ENCODE results near the gene SSU72. TPM values are rescaled to one million over a fixed set of nuclear protein-coding genes. Genes with fewer than 3 reads are reported as not detected.
A peak's percentile ranks its signal among the peaks of the same experiment; 100 is the strongest.

The SSU72 gene
- total RNA-seq, 6 experiments from 2014 or later, result 46.6 to 72.6 (median 63.8) TPM

DNA sequence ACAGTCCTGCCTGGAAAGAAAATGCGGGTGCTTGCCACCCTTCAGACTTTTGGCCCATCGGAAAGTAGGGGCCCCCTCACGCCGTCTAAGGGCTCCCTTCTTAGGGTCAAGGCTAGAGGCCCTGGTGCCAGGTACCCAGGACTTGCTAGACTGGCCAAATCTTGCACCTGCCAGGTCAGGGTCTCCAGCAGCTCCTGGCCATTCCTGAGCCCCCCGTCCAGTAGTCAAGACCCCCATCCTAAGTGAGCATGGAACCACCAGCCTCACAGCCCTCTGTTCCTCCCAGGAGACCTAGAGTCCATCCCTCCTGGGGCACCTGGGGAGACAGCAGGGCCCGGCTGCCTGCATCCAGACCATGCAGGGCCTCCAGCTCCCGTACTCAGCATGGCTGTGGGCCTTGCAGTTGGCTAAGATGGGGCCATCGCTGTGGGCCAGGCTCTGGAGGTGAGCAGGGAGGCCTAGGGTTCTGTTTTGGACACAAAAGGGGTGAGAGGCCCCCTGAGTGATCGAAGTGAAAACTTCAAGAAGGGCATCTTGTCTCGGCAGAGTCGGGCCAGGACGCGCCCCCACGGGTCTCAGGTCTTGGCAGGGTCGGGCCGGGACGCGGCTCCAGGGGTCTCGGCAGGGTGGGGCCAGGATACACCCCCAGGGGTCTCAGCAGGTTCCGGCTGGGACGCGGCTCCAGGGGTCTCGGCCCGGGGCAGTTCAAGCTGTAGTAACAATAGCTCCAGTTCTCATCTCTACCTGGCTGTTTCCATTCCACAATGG lies 19.4 kb upstream of the SSU72 start:
- H3K27me3 ChIP-seq, result peaks cover 0 to 4% of the 10 kb centered on the region in 2 donors
- whole genome bisulfite sequencing (ENCODE audit: insufficient coverage, low coverage, low lambda C conversion rate, missing lambda C conversion rate), result 62% methylated on average over 6 of the region's 24 CpGs
- no peak for TF ChIP-seq CTCF (IDR thresholded peaks at IDR 0.05)
- no peak for TF ChIP-seq POLR2A (IDR thresholded peaks at IDR 0.05)
- H3K4me1 ChIP-seq, result no peaks in the 10 kb centered on the region
- intact Hi-C loops (cut with DNase I), result no loop called here
- H3K27ac ChIP-seq, result no peak overlapping the region
- H3K36me3 ChIP-seq, result no peaks in the 10 kb centered on the region
- no peak overlapping the region for H3K4me3 ChIP-seq
- DNase-seq (no peak), ATAC-seq (peak in 2 of 4 donors; percentile 10 to 14)
- H3K9me3 ChIP-seq, result no peaks in the 10 kb centered on the region

DNA sequence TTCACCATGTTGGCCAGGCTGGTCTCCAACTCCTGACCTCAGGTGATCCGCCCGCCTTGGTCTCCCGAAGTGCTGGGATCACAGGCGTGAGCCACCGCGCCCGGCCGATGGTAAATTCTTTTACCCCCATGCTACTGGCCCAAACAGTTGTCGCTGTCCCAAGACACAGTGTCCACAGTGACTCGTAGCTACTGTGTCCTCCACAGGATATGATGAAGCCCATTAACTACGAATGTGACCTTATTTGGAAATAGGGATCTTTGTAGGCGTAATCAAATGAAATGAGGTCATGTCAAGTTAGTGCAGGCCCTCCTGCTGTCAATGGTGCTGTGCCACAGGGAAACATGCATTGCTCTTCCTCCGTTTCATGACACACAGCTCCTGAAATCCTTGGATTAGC lies 16.8 kb upstream of the SSU72 start:
- Histone ChIP-seq H3K27ac (no peak overlapping the region), H3K36me3 (no peaks in the 10 kb centered on the region), H3K27me3 (no peaks in the 10 kb centered on the region), H3K9me3 (no peaks in the 10 kb centered on the region), H3K4me1 (no peaks in the 10 kb centered on the region), H3K4me3 (no peak overlapping the region)
- ATAC-seq, result no peak
- TF ChIP-seq CTCF (IDR thresholded peaks at IDR 0.05) (no peak), POLR2A (IDR thresholded peaks at IDR 0.05) (no peak)
- WGBS (ENCODE audit: insufficient coverage, low coverage, low lambda C conversion rate, missing lambda C conversion rate), result 83% methylated on average over 4 of the region's 13 CpGs
- intact Hi-C loops (cut with DNase I), result no loop called here
- DNase-seq, result no peak

DNA sequence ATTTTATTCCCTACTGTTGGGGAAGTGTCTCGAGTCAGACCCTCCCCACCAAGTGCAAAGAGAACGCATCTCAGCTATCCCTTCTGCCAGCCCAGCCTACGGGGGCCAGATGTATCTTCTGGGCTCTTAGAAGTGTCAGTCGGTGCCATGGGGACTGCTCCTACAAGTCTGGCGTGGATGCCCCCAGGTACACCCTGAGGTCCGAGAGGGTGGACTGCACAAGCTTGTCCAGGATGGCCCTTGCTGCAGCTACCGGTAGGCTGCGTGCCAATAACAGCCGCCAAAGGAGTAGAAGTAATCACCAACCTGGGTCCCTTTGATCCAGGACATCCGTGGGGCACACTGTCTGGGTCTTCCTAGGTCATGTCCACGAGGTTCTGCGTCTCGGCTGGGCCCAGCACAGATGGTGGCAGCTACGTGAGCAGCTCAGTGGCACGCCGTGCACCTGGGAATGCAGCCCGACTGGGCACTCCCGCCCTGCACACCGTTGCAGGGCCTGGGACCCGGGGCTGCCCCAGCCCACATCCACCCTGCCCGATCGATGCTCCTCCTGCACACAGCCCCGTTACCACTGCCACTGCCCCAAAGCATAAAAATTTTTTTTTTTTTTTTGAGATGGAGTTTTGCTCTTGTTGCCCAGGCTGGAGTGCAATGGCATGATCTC lies 8.8 kb upstream of the SSU72 start:
- Histone ChIP-seq H3K36me3 (no peaks in the 10 kb centered on the region), H3K9me3 (no peaks in the 10 kb centered on the region), H3K4me1 (no peaks in the 10 kb centered on the region), H3K27me3 (no peaks in the 10 kb centered on the region), H3K27ac (no peak overlapping the region), H3K4me3 (no peak overlapping the region)
- WGBS (ENCODE audit: insufficient coverage, low coverage, low lambda C conversion rate, missing lambda C conversion rate), result 78% methylated on average over 3 of the region's 23 CpGs
- intact Hi-C loops (cut with DNase I), result no loop called here
- no peak for TF ChIP-seq CTCF (IDR thresholded peaks at IDR 0.05)
- TF ChIP-seq POLR2A (IDR thresholded peaks at IDR 0.05), result no peak
- ATAC-seq (peak in 1 of 4 donors; percentile 17), DNase-seq (no peak)

DNA sequence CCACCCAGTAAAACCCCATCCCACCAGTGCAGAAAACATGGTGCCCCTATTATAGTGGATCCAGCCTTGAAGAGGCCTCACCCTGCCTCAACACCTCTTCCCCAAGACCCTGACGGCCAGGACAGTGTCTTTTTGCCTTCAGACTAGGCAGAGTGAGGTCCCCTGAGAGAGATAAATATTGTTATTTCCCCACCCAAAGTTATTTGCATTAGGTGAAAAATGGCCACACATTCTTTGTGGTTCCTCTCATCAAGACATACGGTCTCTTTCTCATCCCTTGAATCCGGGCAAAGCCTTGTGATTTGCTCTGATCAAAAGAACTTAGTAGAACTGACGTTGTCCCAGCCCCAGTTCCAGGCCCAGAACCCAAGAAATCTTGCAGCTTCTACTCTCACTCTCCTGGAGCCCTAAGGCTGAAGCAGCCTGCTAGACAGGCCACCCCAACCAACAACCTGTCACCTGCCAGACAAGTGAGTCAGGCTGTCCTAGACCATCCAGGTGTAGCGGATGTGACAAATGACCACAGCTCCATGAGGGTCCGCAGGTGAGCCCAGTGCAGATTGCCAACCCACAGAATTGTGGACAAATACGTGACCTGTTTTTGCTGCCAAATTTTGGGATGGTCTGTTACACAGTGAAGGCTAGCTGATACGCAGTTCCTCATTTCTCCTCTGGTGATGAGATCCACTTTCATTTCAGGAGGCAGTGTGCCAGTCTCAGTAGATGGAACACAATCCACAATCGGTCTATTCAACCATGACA lies 8.1 kb upstream of the SSU72 start:
- intact Hi-C loops (cut with DNase I), result no loop called here
- ATAC-seq, result no peak
- H3K36me3 ChIP-seq, result no peaks in the 10 kb centered on the region
- no peaks in the 10 kb centered on the region for H3K9me3 ChIP-seq
- TF ChIP-seq CTCF (IDR thresholded peaks at IDR 0.05) (no peak), POLR2A (IDR thresholded peaks at IDR 0.05) (no peak)
- no peaks in the 10 kb centered on the region for H3K27me3 ChIP-seq
- no peak overlapping the region for H3K4me3 ChIP-seq
- H3K27ac ChIP-seq, result no peak overlapping the region
- no peak for DNase-seq
- H3K4me1 ChIP-seq, result no peaks in the 10 kb centered on the region
- WGBS (ENCODE audit: insufficient coverage, low coverage, low lambda C conversion rate, missing lambda C conversion rate), result 66% methylated on average over 9 of the region's 9 CpGs
